Neural cell (in vitro differentiated cells): ENCODE data around the gene PLXDC2. TPM values are rescaled to one million over a fixed set of nuclear protein-coding genes. Genes with fewer than 3 reads are reported as not detected.

Experiments
- H2AFZ ChIP-seq: fragments of 200-600, 300-800 bp; sonication (generic), shearing (Covaris generic); 2 replicates; pipeline ENCODE4 v1.6.0; 2014; ENCODE audit warnings: low read depth, mild to moderate bottlenecking, antibody characterized with exemption, low read length, moderate library complexity
- H3F3A ChIP-seq: fragments of 200-600 bp; shearing (Covaris generic); 2 replicates; pipeline ENCODE4 v1.6.1; 2016; ENCODE audit warnings: mild to moderate bottlenecking, moderate library complexity, mixed read lengths, antibody characterized with exemption, low read length; ENCODE audit not compliant: insufficient read depth, poor library complexity, severe bottlenecking
- H3K27ac ChIP-seq: fragments of 200-600, 300-800 bp; sonication (generic), shearing (Covaris generic); 2 replicates; pipeline ENCODE4 v1.5.1; 2014; ENCODE audit warnings: mild to moderate bottlenecking, low read length, moderate library complexity
- H3K27me3 ChIP-seq: fragments of 300-800, 200-600 bp; sonication (generic), shearing (Covaris generic); 2 replicates; pipeline ENCODE4 v1.6.0; 2014; ENCODE audit warnings: mild to moderate bottlenecking, low read depth, low read length, moderate library complexity; ENCODE audit not compliant: insufficient read depth
- H3K36me3 ChIP-seq: fragments of 300-800, 200-600 bp; sonication (generic), shearing (Covaris generic); 2 replicates; pipeline ENCODE4 v1.5.1; 2014; ENCODE audit warnings: mild to moderate bottlenecking, antibody characterized with exemption, low read length, moderate library complexity; ENCODE audit not compliant: insufficient read depth
- H3K4me2 ChIP-seq: fragments of 300-800, 200-600 bp; sonication (generic), shearing (Covaris generic); 2 replicates; pipeline ENCODE4 v1.6.0; 2014; ENCODE audit warnings: mild to moderate bottlenecking, low read length
- H3K4me3 ChIP-seq: fragments of 300-800, 200-600 bp; sonication (generic), shearing (Covaris generic); 2 replicates; pipeline ENCODE4 v1.5.1; 2014; ENCODE audit warnings: mild to moderate bottlenecking, low read length, moderate library complexity
- H3K79me2 ChIP-seq: fragments of 200-600 bp; shearing (Covaris generic); replicated peaks from 2 replicates; pipeline ENCODE4 v1.6.0; 2014; ENCODE audit warnings: mild to moderate bottlenecking, low read length, moderate library complexity; ENCODE audit not compliant: insufficient read depth
- H3K9ac ChIP-seq: fragments of 300-800, 200-600 bp; sonication (generic), shearing (Covaris generic); 2 replicates; pipeline ENCODE4 v1.6.1; 2016; ENCODE audit warnings: mild to moderate bottlenecking, low read length, mixed read lengths
- H3K9me2 ChIP-seq: fragments of 200-600 bp; shearing (Covaris generic); 2 replicates; pipeline ENCODE4 v1.6.1; 2016; ENCODE audit warnings: mild to moderate bottlenecking, low read length, mixed read lengths; ENCODE audit not compliant: insufficient read depth
- H3K9me3 ChIP-seq: fragments of 200-600, 300-800 bp; sonication (generic), shearing (Covaris generic); 2 replicates; pipeline ENCODE4 v1.6.1; 2016; ENCODE audit warnings: mild to moderate bottlenecking, mixed run types, low read length, moderate library complexity, mixed read lengths
- H4K20me1 ChIP-seq: fragments of 200-600 bp; shearing (Covaris generic); 2 replicates; pipeline ENCODE4 v1.6.1; 2016; ENCODE audit warnings: mild to moderate bottlenecking, mixed run types; ENCODE audit not compliant: insufficient read depth
- CTCF ChIP-seq: fragments of 450-650 bp; IDR thresholded peaks from 2 replicates; pipeline ENCODE4 v1.5.1; 2014; ENCODE audit warnings: antibody characterized with exemption, mild to moderate bottlenecking, moderate library complexity; ENCODE audit not compliant: poor library complexity, severe bottlenecking
- EP300 ChIP-seq: fragments of 450-650 bp; conservative IDR thresholded peaks from 2 replicates; pipeline ENCODE4 v1.6.1; 2014; ENCODE audit warnings: antibody characterized with exemption, mild to moderate bottlenecking, moderate library complexity; ENCODE audit not compliant: poor library complexity, severe bottlenecking
- EZH2 ChIP-seq: fragments of 200-600, 300-800 bp; shearing (Covaris generic), sonication (generic); IDR thresholded peaks from 2 replicates; pipeline ENCODE4 v1.6.1; 2014; ENCODE audit warnings: antibody characterized with exemption, low read length, borderline replicate concordance, mild to moderate bottlenecking; ENCODE audit not compliant: insufficient read depth, poor library complexity, severe bottlenecking
- MXI1 ChIP-seq: fragments of 450-650 bp; conservative IDR thresholded peaks from 2 replicates; pipeline ENCODE4 v1.6.1; 2014; ENCODE audit warnings: antibody characterized with exemption, mild to moderate bottlenecking; ENCODE audit not compliant: poor library complexity, severe bottlenecking
- POLR2AphosphoS5 ChIP-seq: IDR thresholded peaks from 2 replicates; pipeline ENCODE4 v1.6.1; 2012
- RAD21 ChIP-seq: fragments of 450-650 bp; conservative IDR thresholded peaks from 2 replicates; pipeline ENCODE4 v1.6.1; 2014; ENCODE audit warnings: antibody characterized with exemption, mild to moderate bottlenecking, moderate library complexity
- REST ChIP-seq: IDR thresholded peaks from 2 replicates; pipeline ENCODE4 v1.6.1; 2012; ENCODE audit warnings: borderline replicate concordance
- SMC3 ChIP-seq: fragments of 450-650 bp; conservative IDR thresholded peaks from 2 replicates; pipeline ENCODE4 v1.6.1; 2014; ENCODE audit warnings: antibody characterized with exemption, mild to moderate bottlenecking, moderate library complexity; ENCODE audit not compliant: poor library complexity
- TAF1 ChIP-seq: IDR thresholded peaks from 2 replicates; pipeline ENCODE4 v1.6.1; 2012; ENCODE audit warnings: low read depth
- polyA plus RNA-seq: library from polyadenylated mRNA; depleted of rRNA; stranded (reverse); fragments of >200 nt; gene quantifications from 2 replicates; pipeline ENCODE4 v1.2.3, GENCODE V29; 2014

PLXDC2 gene
- polyA plus RNA-seq, 1 donor from 2014 or later = 2.3 TPM

GRCh38 chr10:19941206-19941880, 125.1 kb downstream of the PLXDC2 start:
- Histone ChIP-seq H3K36me3 (no peaks in the 10 kb centered on the region), H3K79me2 (no peaks in the 10 kb centered on the region), H3K27me3 (no peaks in the 10 kb centered on the region), H3K4me2 (no peak overlapping the region), H3K9me2 (no peaks in the 10 kb centered on the region), H3K27ac (no peak overlapping the region), H3K4me3 (no peak overlapping the region), H3K9ac (no peak overlapping the region), H2AFZ (no peak overlapping the region), H3K9me3 (no peaks in the 10 kb centered on the region), H4K20me1 (no peaks in the 10 kb centered on the region), H3F3A (no peaks in the 10 kb centered on the region)
- TF ChIP-seq POLR2AphosphoS5 (no peak), SMC3 (no peak), EZH2 (no peak), EP300 (no peak), RAD21 (no peak), TAF1 (no peak), MXI1 (no peak), CTCF (no peak), REST (no peak)

- no peaks in the 10 kb centered on the region for H3K9me2 ChIP-seq
- H2AFZ ChIP-seq = no peak overlapping the region
- H3K9ac ChIP-seq = no peak overlapping the region
- no peaks in the 10 kb centered on the region for H3K9me3 ChIP-seq
- no peaks in the 10 kb centered on the region for H3F3A ChIP-seq
- TF ChIP-seq TAF1 = no peak
- H3K27me3 ChIP-seq = no peaks in the 10 kb centered on the region
- no peaks in the 10 kb centered on the region for H4K20me1 ChIP-seq
- no peak overlapping the region for H3K4me2 ChIP-seq
- no peaks in the 10 kb centered on the region for H3K36me3 ChIP-seq
- no peak overlapping the region for H3K4me3 ChIP-seq
- H3K79me2 ChIP-seq = no peaks in the 10 kb centered on the region
- H3K27ac ChIP-seq = no peak overlapping the region
These were observed 128.9 kb downstream of the PLXDC2 start for GRCh38 chr10:19944911-19945663.
